H1 (cell line): ENCODE data around the gene CD180. TPM values are rescaled to one million over a fixed set of nuclear protein-coding genes. Genes with fewer than 3 reads are reported as not detected.
A peak's percentile ranks its signal among the peaks of the same experiment; 100 is the strongest.

Experiments used
- ATF3 ChIP-seq: IDR thresholded peaks from 2 replicates; pipeline ENCODE4 v1.6.1; 2011; ENCODE audit warnings: low read depth, mild to moderate bottlenecking, low read length; ENCODE audit not compliant: insufficient read depth
- BRCA1 ChIP-seq: IDR thresholded peaks from 2 replicates; pipeline ENCODE4 v1.6.1; 2012; ENCODE audit warnings: low read depth, low read length, improper control_type of control experiment
- CBX5 ChIP-seq: fragments of 300-800, 300-1000 bp; sonication (generic); IDR thresholded peaks from 2 replicates; pipeline ENCODE4 v1.7.1; 2016; ENCODE audit warnings: antibody characterized with exemption, low read length, low read depth
- CTBP2 ChIP-seq: IDR thresholded peaks from 2 replicates; pipeline ENCODE4 v1.7.0; 2011; ENCODE audit warnings: borderline replicate concordance, mild to moderate bottlenecking, moderate library complexity, mixed read lengths, low read length; ENCODE audit not compliant: insufficient read depth, insufficient read length
- E2F6 ChIP-seq: IDR thresholded peaks from 2 replicates; pipeline ENCODE4 v1.6.1; 2012; ENCODE audit warnings: inconsistent platforms
- EP300 ChIP-seq, 2 experiments: IDR thresholded peaks; 1 replicate in 1 of 2; 2 replicates in 1 of 2; pipeline ENCODE4 v1.6.1; 2011 to 2012; ENCODE audit warnings: low read depth in 2 of 2, low read length in 2 of 2, mild to moderate bottlenecking in 2 of 2, borderline replicate concordance in 1 of 2, inconsistent platforms in 1 of 2, moderate library complexity in 1 of 2
- EZH2 ChIP-seq: fragments of 200-600 bp; sonication (generic); IDR thresholded peaks from 2 replicates; pipeline ENCODE4 v1.7.1; 2012; ENCODE audit warnings: low read depth, mild to moderate bottlenecking, moderate library complexity, low read length, inconsistent platforms; ENCODE audit not compliant: severe bottlenecking
- GABPA ChIP-seq: IDR thresholded peaks from 2 replicates; pipeline ENCODE4 v1.6.1; 2011; ENCODE audit warnings: mild to moderate bottlenecking, low read length, moderate library complexity, borderline replicate concordance; ENCODE audit not compliant: insufficient read depth
- HDAC2 ChIP-seq, 2 experiments: fragments of 300-600 bp in 1 of 2; sonication (generic) in 1 of 2; IDR thresholded peaks; 2 replicates each; pipeline ENCODE4 v1.6.1; 2011 to 2012; ENCODE audit warnings: low read depth in 2 of 2, low read length in 2 of 2, mild to moderate bottlenecking in 2 of 2, moderate library complexity in 2 of 2, borderline replicate concordance in 1 of 2, inconsistent platforms in 1 of 2
- JUND ChIP-seq: IDR thresholded peaks from 2 replicates; pipeline ENCODE4 v1.6.1; 2011; ENCODE audit warnings: mild to moderate bottlenecking, improper control_type of control experiment, low read length
- MAFK ChIP-seq: IDR thresholded peaks from 2 replicates; pipeline ENCODE4 v1.6.1; 2012; ENCODE audit warnings: low read depth, mild to moderate bottlenecking, improper control_type of control experiment, low read length
- NANOG ChIP-seq: IDR thresholded peaks from 2 replicates; pipeline ENCODE4 v1.6.1; 2011; ENCODE audit warnings: low read length, low read depth, mild to moderate bottlenecking, inconsistent platforms; ENCODE audit not compliant: insufficient read depth, poor library complexity, severe bottlenecking
- POU5F1 ChIP-seq: IDR thresholded peaks from 2 replicates; pipeline ENCODE4 v1.6.1; 2011; ENCODE audit warnings: low read depth, mild to moderate bottlenecking, low read length, moderate library complexity
- RBBP5 ChIP-seq: IDR thresholded peaks from 2 replicates; pipeline ENCODE4 v1.7.1; 2012; ENCODE audit warnings: low read depth, mild to moderate bottlenecking, inconsistent platforms, low read length, moderate library complexity, borderline replicate concordance
- RNF2 ChIP-seq: fragments of 200-900, 300-1000 bp; sonication (generic); IDR thresholded peaks from 2 replicates; pipeline ENCODE4 v1.7.1; 2016; ENCODE audit warnings: borderline replicate concordance, low read depth, mild to moderate bottlenecking, antibody characterized with exemption, low read length; ENCODE audit not compliant: poor library complexity, severe bottlenecking; ENCODE audit errors: missing control alignments
- SIN3A ChIP-seq, 2 experiments: IDR thresholded peaks in 1 of 2; conservative IDR thresholded peaks in 1 of 2; 2 replicates each; pipeline ENCODE4 v1.6.1; 2011 to 2012; ENCODE audit warnings: low read length in 2 of 2, improper control_type of control experiment in 1 of 2, low read depth in 1 of 2, mild to moderate bottlenecking in 1 of 2
- SIRT6 ChIP-seq: IDR thresholded peaks from one replicate; pipeline ENCODE4 v1.7.1; 2012; ENCODE audit warnings: low read length, inconsistent platforms
- SP4 ChIP-seq: IDR thresholded peaks from 2 replicates; pipeline ENCODE4 v1.6.1; 2012; ENCODE audit warnings: low read length, inconsistent platforms
- TAF7 ChIP-seq: optimal IDR thresholded peaks from 2 replicates; pipeline ENCODE3; 2011; ENCODE audit warnings: low read depth, mild to moderate bottlenecking, inconsistent platforms, low read length, moderate library complexity, borderline replicate concordance
- ZNF274 ChIP-seq: IDR thresholded peaks from 2 replicates; pipeline ENCODE4 v1.7.0; 2012; ENCODE audit warnings: low read length, borderline replicate concordance; ENCODE audit errors: extremely low read depth
- polyA plus RNA-seq, 7 experiments: library from polyadenylated mRNA; depleted of rRNA in 3 of 7; stranded (reverse) in 5 of 7; unstranded in 2 of 7; fragments of >200 nt in 5 of 7; fragments of 200-250 nt in 2 of 7; gene quantifications; 1 replicate in 5 of 7; 2 replicates in 1 of 7; 4 replicates in 1 of 7; pipeline versions ENCODE4 v1.2.1 to v1.2.3, GENCODE V29; 2011 to 2013; ENCODE audit warnings: missing spikeins in 2 of 7, mixed read lengths in 2 of 7
- total RNA-seq: library from RNA; stranded (reverse); fragmentation: NEBNext Ultra II Directional; extraction: Animal tissue kit (Norgen Biotek cat#: 25700); gene quantifications from 2 replicates; pipeline ENCODE4 v1.2.1, GENCODE V29; 2021

Gene CD180
- total and polyA plus RNA-seq, 2 of the 8 experiments (the other 6 are each of a cell fraction or from before 2014, with no cell fraction given), result not detected

- TF ChIP-seq ATF3 (no peak), SP4 (no peak), JUND (no peak), ZNF274 (no peak), EP300 (IDR thresholded peaks at IDR 0.05; ENCODE audit: borderline replicate concordance in 1 of 2, low read depth in 2 of 2, low read length in 2 of 2) (no peak), SIN3A (conservative IDR thresholded peaks at IDR 0.05 in 1 of 2, IDR thresholded peaks at IDR 0.05 in 1 of 2; ENCODE audit: low read depth in 1 of 2, low read length in 2 of 2) (no peak), GABPA (0 out of 2 replicates have a peak, but pooled peaks have one; percentile 40), HDAC2 (IDR thresholded peaks at IDR 0.05; ENCODE audit: borderline replicate concordance in 1 of 2, low read depth in 2 of 2, low read length in 2 of 2) (no peak; a peak in 1 of 4 replicates), NANOG (no peak), MAFK (no peak; the same call in 1 of the 2 replicates), BRCA1 (no peak), TAF7 (peak; percentile 4), E2F6 (peak; percentile 39; the same call in 1 of the 2 replicates), POU5F1 (no peak), RBBP5 (no peak), EZH2 (no peak), SIRT6 (no peak), RNF2 (no peak), CTBP2 (no peak), CBX5 (no peak)
These were observed 30.8 kb downstream of the CD180 start (continued) for GRCh38 chr5:67165526-67166459.
